Measurements from ENCODE around the gene SPDYE4. TPM values are rescaled to one million over a fixed set of nuclear protein-coding genes. Genes with fewer than 3 reads are reported as not detected.

The SPDYE4 gene
- total RNA-seq, 2 experiments from 2014 or later: not detected

DNA sequence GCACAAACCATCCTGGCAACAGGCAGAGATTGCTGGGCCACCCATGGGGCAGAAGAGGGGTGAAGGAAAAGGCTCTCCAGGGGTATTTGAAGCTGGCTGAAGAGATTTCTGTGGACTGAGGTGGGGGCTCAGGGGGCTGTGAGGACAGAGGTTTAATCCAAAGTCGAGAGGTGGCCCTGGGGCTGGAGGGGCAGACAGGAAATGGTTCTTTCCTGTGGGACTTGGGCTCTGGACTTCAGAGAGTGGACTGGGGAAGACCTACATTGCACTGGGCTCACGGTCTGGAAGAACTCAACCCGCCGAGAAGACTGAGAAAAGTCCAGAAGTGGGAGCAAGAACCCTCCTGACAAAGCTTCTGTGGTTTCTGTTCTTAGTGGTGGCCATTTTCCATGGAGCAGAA lies 16.6 kb downstream of the SPDYE4 start:
- no peaks in the 10 kb centered on the region for H3K79me2 ChIP-seq (ENCODE audit: insufficient read depth, low read depth, low read length)
- no peak overlapping the region for H2AFZ ChIP-seq (ENCODE audit: low read length)
- no peaks in the 10 kb centered on the region for H4K20me1 ChIP-seq (ENCODE audit: insufficient read depth, low read length)
- H3K9me3 ChIP-seq (ENCODE audit: low read length): no peaks in the 10 kb centered on the region
- H3K4me1 ChIP-seq (ENCODE audit: insufficient read depth, low read length, poor library complexity, severe bottlenecking): no peaks in the 10 kb centered on the region
- no peak for DNase-seq (ENCODE audit: low spot score)
- POLR2A ChIA-PET: no interaction called here
- no TSS peak for BruUV-seq (replicated peaks)
- no peaks in the 10 kb centered on the region for H3K36me3 ChIP-seq (ENCODE audit: insufficient read depth, low read length)
- CTCF ChIA-PET (ENCODE audit: unreplicated experiment): no interaction called here
- no peaks in the 10 kb centered on the region for H3K9me2 ChIP-seq (ENCODE audit: insufficient read depth, low read length)
- no peak overlapping the region for H3K4me2 ChIP-seq (ENCODE audit: low read length)
- TF ChIP-seq EZH2phosphoT487 (IDR thresholded peaks at IDR 0.05; ENCODE audit: borderline replicate concordance, low read depth, low read length): no peak
- TF ChIP-seq, protein P1, sequence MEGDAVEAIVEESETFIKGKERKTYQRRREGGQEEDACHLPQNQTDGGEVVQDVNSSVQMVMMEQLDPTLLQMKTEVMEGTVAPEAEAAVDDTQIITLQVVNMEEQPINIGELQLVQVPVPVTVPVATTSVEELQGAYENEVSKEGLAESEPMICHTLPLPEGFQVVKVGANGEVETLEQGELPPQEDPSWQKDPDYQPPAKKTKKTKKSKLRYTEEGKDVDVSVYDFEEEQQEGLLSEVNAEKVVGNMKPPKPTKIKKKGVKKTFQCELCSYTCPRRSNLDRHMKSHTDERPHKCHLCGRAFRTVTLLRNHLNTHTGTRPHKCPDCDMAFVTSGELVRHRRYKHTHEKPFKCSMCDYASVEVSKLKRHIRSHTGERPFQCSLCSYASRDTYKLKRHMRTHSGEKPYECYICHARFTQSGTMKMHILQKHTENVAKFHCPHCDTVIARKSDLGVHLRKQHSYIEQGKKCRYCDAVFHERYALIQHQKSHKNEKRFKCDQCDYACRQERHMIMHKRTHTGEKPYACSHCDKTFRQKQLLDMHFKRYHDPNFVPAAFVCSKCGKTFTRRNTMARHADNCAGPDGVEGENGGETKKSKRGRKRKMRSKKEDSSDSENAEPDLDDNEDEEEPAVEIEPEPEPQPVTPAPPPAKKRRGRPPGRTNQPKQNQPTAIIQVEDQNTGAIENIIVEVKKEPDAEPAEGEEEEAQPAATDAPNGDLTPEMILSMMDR (conservative IDR thresholded peaks at IDR 0.05; ENCODE audit: low read length): no peak
- H3K4me3 ChIP-seq (ENCODE audit: low read depth, low read length, poor library complexity, severe bottlenecking): no peak overlapping the region
- intact Hi-C loops (cut with micrococcal nuclease; ENCODE audit: unreplicated experiment): loop anchor here (10.0 kb wide), 1 partner anchor 357 kb away; the partner anchor contains the start of gene RPL26
- H3K27ac ChIP-seq (ENCODE audit: low read depth, low read length, poor library complexity, severe bottlenecking): no peak overlapping the region

DNA sequence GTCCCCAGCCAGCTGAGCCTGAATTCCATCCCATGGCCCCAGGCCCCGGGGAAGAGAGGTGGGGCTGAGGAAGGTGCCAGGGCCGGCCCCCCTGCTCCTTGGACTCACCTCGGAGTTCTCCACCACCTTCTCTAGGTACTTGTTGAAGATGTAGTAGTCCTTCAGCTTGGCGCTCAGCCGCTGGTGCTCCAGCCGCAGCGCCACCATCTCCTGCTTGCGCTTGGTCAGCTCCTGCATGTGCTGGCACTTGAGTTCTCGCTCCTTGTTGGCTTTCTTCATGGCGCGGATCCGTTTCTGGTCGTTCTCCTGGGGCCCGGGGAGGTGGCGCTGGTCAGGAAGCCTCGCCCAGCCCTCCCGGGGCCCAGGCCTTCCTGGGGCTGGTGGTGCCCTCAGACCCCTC lies 17.0 kb downstream of the SPDYE4 start:
- no peaks in the 10 kb centered on the region for H3K4me1 ChIP-seq (ENCODE audit: insufficient read depth, low read length, poor library complexity, severe bottlenecking)
- H3K4me3 ChIP-seq (ENCODE audit: low read depth, low read length, poor library complexity, severe bottlenecking): no peak overlapping the region
- no peaks in the 10 kb centered on the region for H3K9me3 ChIP-seq (ENCODE audit: low read length)
- no peaks in the 10 kb centered on the region for H4K20me1 ChIP-seq (ENCODE audit: insufficient read depth, low read length)
- ChIA-PET CTCF (ENCODE audit: unreplicated experiment) (no interaction called here), POLR2A (no interaction called here)
- BruUV-seq (replicated peaks): no TSS peak
- H3K36me3 ChIP-seq (ENCODE audit: insufficient read depth, low read length): no peaks in the 10 kb centered on the region
- no peak for DNase-seq (ENCODE audit: low spot score)
- no peaks in the 10 kb centered on the region for H3K9me2 ChIP-seq (ENCODE audit: insufficient read depth, low read length)
- no peak overlapping the region for H2AFZ ChIP-seq (ENCODE audit: low read length)
- H3K27ac ChIP-seq (ENCODE audit: low read depth, low read length, poor library complexity, severe bottlenecking): no peak overlapping the region
- H3K79me2 ChIP-seq (ENCODE audit: insufficient read depth, low read depth, low read length): no peaks in the 10 kb centered on the region
- intact Hi-C loops (cut with micrococcal nuclease; ENCODE audit: unreplicated experiment): loop anchor here (10.0 kb wide), 1 partner anchor 357 kb away; the partner anchor contains the start of gene RPL26
- no peak for TF ChIP-seq EZH2phosphoT487 (IDR thresholded peaks at IDR 0.05; ENCODE audit: borderline replicate concordance, low read depth, low read length)
- TF ChIP-seq, protein P1 (conservative IDR thresholded peaks at IDR 0.05; ENCODE audit: low read length): no peak
- no peak overlapping the region for H3K4me2 ChIP-seq (ENCODE audit: low read length)

DNA sequence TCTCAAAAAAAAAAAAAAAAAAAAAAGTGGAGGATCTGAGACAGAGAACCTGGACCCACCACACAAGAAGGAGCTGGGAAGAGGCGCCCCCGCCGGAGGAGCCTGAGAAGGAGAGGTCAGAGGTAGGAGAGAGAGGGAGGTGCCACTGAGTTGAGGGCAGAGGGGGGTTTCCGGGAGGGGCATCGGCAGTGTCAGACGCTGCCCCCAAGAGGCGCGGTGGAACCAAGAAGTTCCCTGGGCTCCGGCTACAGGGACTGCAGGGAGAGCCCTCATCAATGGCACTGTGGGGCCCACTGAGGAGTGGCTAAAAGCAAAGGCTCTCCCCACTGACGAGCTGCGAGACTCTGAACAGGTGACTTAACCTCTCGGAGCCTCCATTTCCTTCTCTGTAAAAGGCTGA lies 17.9 kb downstream of the SPDYE4 start:
- TF ChIP-seq, protein P1 (conservative IDR thresholded peaks at IDR 0.05; ENCODE audit: low read length): peak; percentile 31; the same call in 1 of the 2 replicates
- no peak for TF ChIP-seq EZH2phosphoT487 (IDR thresholded peaks at IDR 0.05; ENCODE audit: borderline replicate concordance, low read depth, low read length)
- Histone ChIP-seq H3K4me2 (ENCODE audit: low read length) (peak overlapping the region; percentile 2; the same call in 1 of the 2 replicates), H3K9me2 (ENCODE audit: insufficient read depth, low read length) (no peaks in the 10 kb centered on the region), H3K36me3 (ENCODE audit: insufficient read depth, low read length) (no peaks in the 10 kb centered on the region), H3K4me1 (ENCODE audit: insufficient read depth, low read length, poor library complexity, severe bottlenecking) (no peaks in the 10 kb centered on the region), H3K4me3 (ENCODE audit: low read depth, low read length, poor library complexity, severe bottlenecking) (no peak overlapping the region), H3K79me2 (ENCODE audit: insufficient read depth, low read depth, low read length) (no peaks in the 10 kb centered on the region), H3K9me3 (ENCODE audit: low read length) (no peaks in the 10 kb centered on the region), H2AFZ (ENCODE audit: low read length) (peak overlapping the region; percentile 16; the same call in 1 of the 2 replicates), H3K27ac (ENCODE audit: low read depth, low read length, poor library complexity, severe bottlenecking) (no peak overlapping the region), H4K20me1 (ENCODE audit: insufficient read depth, low read length) (no peaks in the 10 kb centered on the region)
- peak; percentile 34 for DNase-seq (ENCODE audit: low spot score)
- ChIA-PET CTCF (ENCODE audit: unreplicated experiment) (no interaction called here), POLR2A (no interaction called here)
- intact Hi-C loops (cut with micrococcal nuclease; ENCODE audit: unreplicated experiment): loop anchor here (10.0 kb wide), 1 partner anchor 356 kb away; the partner anchor contains the start of gene RPL26
- BruUV-seq (replicated peaks): no TSS peak

Data from OCI-LY7 (cell line).